ENCODE measurements around the gene EMP1. TPM values are rescaled to one million over a fixed set of nuclear protein-coding genes. Genes with fewer than 3 reads are reported as not detected.
A peak's percentile ranks its signal among the peaks of the same experiment; 100 is the strongest.

EMP1 gene
- total RNA-seq, 2 donors from 2014 or later: 295 to 1,389 TPM

GRCh38 chr12:13197526-13198143 lies 1.1 kb downstream of the EMP1 start:
- H3K36me3 ChIP-seq: no peaks in the 10 kb centered on the region
- peak overlapping the region; percentile 73 for H3K4me3 ChIP-seq
- DNase-seq (ENCODE audit: low spot score) (no peak), ATAC-seq (ENCODE audit: insufficient number of reproducible peaks, low FRiP score, low read depth) (no peak)
- peak overlapping the region in 1 of 2 donors; percentile 79 for H3K27ac ChIP-seq
- H3K9me3 ChIP-seq: no peaks in the 10 kb centered on the region
- peaks cover 3 to 16% of the 10 kb centered on the region in 2 donors for H3K4me1 ChIP-seq (ENCODE audit: control insufficient read depth in 1 of 2, low read depth in 2 of 2)
- TF ChIP-seq CTCF (IDR thresholded peaks at IDR 0.05): no peak
- H3K27me3 ChIP-seq (replicated peaks; ENCODE audit: insufficient read depth): no peaks in the 10 kb centered on the region

GRCh38 chr12:13198241-13198640 lies 1.7 kb downstream of the EMP1 start:
- H3K4me1 ChIP-seq (ENCODE audit: control insufficient read depth in 1 of 2, low read depth in 2 of 2): peaks cover 3 to 16% of the 10 kb centered on the region in 2 donors
- no peak for TF ChIP-seq CTCF (IDR thresholded peaks at IDR 0.05)

GRCh38 chr12:13198876-13199275 lies 2.4 kb downstream of the EMP1 start:
- Histone ChIP-seq H3K4me1 (ENCODE audit: control insufficient read depth in 1 of 2, low read depth in 2 of 2) (peaks cover 3 to 16% of the 10 kb centered on the region in 2 donors), H3K27me3 (replicated peaks; ENCODE audit: insufficient read depth) (no peaks in the 10 kb centered on the region), H3K36me3 (no peaks in the 10 kb centered on the region), H3K27ac (peak overlapping the region in 1 of 2 donors; percentile 79), H3K9me3 (no peaks in the 10 kb centered on the region), H3K4me3 (peak overlapping the region; percentile 73)
- TF ChIP-seq CTCF (IDR thresholded peaks at IDR 0.05): no peak
- DNase-seq (ENCODE audit: low spot score) (no peak), ATAC-seq (ENCODE audit: insufficient number of reproducible peaks, low FRiP score, low read depth) (no peak)

More at GRCh38 chr12:13198241-13198640, 1.7 kb downstream of the EMP1 start:
- Histone ChIP-seq H3K27me3 (replicated peaks; ENCODE audit: insufficient read depth) (no peaks in the 10 kb centered on the region), H3K36me3 (no peaks in the 10 kb centered on the region), H3K9me3 (no peaks in the 10 kb centered on the region), H3K4me3 (peak overlapping the region; percentile 73), H3K27ac (peak overlapping the region in 1 of 2 donors; percentile 79)
- ATAC-seq (ENCODE audit: insufficient number of reproducible peaks, low FRiP score, low read depth) (no peak), DNase-seq (ENCODE audit: low spot score) (no peak)

GRCh38 chr12:13199592-13199991 lies 3.1 kb downstream of the EMP1 start:
- Histone ChIP-seq H3K27ac (peak overlapping the region in 1 of 2 donors; percentile 79), H3K36me3 (no peaks in the 10 kb centered on the region), H3K9me3 (no peaks in the 10 kb centered on the region), H3K27me3 (replicated peaks; ENCODE audit: insufficient read depth) (no peaks in the 10 kb centered on the region), H3K4me1 (ENCODE audit: control insufficient read depth in 1 of 2, low read depth in 2 of 2) (peaks cover 3 to 16% of the 10 kb centered on the region in 2 donors), H3K4me3 (peak overlapping the region; percentile 73)
- no peak for TF ChIP-seq CTCF (IDR thresholded peaks at IDR 0.05)
- ATAC-seq (ENCODE audit: insufficient number of reproducible peaks, low FRiP score, low read depth) (no peak), DNase-seq (ENCODE audit: low spot score) (no peak)

GRCh38 chr12:13200841-13201240 lies 4.3 kb downstream of the EMP1 start:
- peak overlapping the region; percentile 7 for H3K4me3 ChIP-seq
- no peaks in the 10 kb centered on the region for H3K27me3 ChIP-seq (replicated peaks; ENCODE audit: insufficient read depth)
- no peaks in the 10 kb centered on the region for H3K9me3 ChIP-seq
- TF ChIP-seq CTCF (IDR thresholded peaks at IDR 0.05): no peak
- DNase-seq (ENCODE audit: low spot score): no peak
- H3K4me1 ChIP-seq (ENCODE audit: control insufficient read depth in 1 of 2, low read depth in 2 of 2): peaks cover 3 to 12% of the 10 kb centered on the region in 2 donors
- no peak overlapping the region for H3K27ac ChIP-seq
- no peak for ATAC-seq (ENCODE audit: insufficient number of reproducible peaks, low FRiP score, low read depth)
- H3K36me3 ChIP-seq: no peaks in the 10 kb centered on the region
